Measurements from ENCODE around the gene PRF1. TPM values are rescaled to one million over a fixed set of nuclear protein-coding genes. Genes with fewer than 3 reads are reported as not detected.
"Not testable (repeated sequence)": the region's sequence is repeated elsewhere in the genome, so short reads cannot be mapped to it uniquely, and the experiment has no call there.

The PRF1 gene
- total RNA-seq, 1 donor from 2014 or later, result 29.5 TPM

DNA sequence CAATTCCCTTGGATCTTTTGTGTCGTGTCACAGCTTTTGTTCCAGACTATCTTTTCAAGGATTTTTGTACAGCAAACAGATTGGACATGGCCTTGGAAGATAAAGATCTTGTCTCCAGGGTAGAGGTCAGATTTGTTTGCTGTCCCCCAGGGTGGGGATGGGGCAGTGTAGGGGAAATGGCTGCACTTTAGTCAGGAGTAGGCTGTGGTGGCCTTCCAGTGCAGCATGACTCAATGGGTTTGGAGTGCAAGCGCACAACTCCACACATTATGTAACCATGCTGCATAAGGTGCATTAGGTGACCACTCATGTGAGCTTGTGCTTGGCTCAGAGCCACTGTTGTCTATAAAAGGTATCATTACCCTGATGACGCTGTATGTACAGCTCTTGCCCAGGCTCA lies 45.9 kb upstream of the PRF1 start:
- TF ChIP-seq, protein P1, sequence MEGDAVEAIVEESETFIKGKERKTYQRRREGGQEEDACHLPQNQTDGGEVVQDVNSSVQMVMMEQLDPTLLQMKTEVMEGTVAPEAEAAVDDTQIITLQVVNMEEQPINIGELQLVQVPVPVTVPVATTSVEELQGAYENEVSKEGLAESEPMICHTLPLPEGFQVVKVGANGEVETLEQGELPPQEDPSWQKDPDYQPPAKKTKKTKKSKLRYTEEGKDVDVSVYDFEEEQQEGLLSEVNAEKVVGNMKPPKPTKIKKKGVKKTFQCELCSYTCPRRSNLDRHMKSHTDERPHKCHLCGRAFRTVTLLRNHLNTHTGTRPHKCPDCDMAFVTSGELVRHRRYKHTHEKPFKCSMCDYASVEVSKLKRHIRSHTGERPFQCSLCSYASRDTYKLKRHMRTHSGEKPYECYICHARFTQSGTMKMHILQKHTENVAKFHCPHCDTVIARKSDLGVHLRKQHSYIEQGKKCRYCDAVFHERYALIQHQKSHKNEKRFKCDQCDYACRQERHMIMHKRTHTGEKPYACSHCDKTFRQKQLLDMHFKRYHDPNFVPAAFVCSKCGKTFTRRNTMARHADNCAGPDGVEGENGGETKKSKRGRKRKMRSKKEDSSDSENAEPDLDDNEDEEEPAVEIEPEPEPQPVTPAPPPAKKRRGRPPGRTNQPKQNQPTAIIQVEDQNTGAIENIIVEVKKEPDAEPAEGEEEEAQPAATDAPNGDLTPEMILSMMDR (IDR thresholded peaks at IDR 0.05), result no peak
- Histone ChIP-seq H3K4me1 (no peaks in the 10 kb centered on the region), H3K36me3 (no peaks in the 10 kb centered on the region), H3K27me3 (ENCODE audit: low read depth) (no peaks in the 10 kb centered on the region), H3K9me3 (no peaks in the 10 kb centered on the region), H3K4me3 (no peak overlapping the region), H3K27ac (no peak overlapping the region)
- ATAC-seq, result no peak
- intact Hi-C loops (cut with DNase I), result no loop called here
- DNase-seq, result no peak

DNA sequence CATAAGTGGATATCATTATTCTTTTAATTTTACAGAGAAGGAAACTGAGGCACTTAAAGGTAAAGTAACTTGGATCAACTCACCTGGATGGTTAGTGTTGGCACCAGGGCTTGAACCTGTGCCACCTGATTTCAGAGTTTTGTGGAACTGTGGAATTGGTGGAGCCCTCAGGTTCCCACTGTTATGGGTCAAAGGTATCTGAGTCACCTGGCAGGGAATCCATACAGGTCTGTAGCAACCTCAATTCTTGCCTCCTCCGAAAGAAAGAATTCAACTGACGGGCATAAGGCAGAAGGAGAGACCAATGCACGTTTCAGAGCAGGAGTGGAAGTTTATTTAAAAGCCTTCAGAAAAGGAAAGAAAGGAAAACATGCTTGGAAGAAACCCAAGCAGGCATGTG lies 44.5 kb upstream of the PRF1 start:
- no peak for DNase-seq

DNA sequence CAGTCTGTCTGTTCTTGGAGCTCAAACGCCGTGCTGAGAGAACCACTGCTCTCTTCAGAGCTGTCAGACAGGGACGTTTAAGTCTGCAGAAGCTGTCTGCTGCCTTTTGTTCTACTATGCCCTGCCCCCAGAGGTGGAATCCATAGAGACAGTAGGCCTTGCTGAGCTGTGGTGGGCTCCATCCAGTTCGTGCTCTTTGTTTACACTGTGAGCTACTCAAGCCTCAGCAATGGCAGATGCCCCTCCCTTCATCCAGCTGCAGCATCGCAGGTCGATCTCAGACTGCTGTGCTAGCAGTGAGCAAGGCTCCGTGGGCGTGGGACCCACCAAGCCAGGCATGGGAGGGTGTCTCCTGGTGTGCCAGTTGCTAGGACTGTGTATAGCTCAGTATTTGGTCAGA lies 42.4 kb upstream of the PRF1 start:
- H3K4me1 ChIP-seq; ATAC-seq; DNase-seq; H3K27me3 ChIP-seq (ENCODE audit: low read depth); H3K4me3 ChIP-seq; intact Hi-C loops (cut with DNase I); H3K27ac ChIP-seq; H3K36me3 ChIP-seq; H3K9me3 ChIP-seq: not testable (repeated sequence)

More for the DNA sequence above, 44.5 kb upstream of the PRF1 start:
- intact Hi-C loops (cut with DNase I), result no loop called here
- TF ChIP-seq, protein P1 (IDR thresholded peaks at IDR 0.05), result no peak
- Histone ChIP-seq H3K4me3 (no peak overlapping the region), H3K36me3 (no peaks in the 10 kb centered on the region), H3K9me3 (no peaks in the 10 kb centered on the region), H3K27ac (no peak overlapping the region), H3K4me1 (no peaks in the 10 kb centered on the region), H3K27me3 (ENCODE audit: low read depth) (no peaks in the 10 kb centered on the region)
- no peak for ATAC-seq

DNA sequence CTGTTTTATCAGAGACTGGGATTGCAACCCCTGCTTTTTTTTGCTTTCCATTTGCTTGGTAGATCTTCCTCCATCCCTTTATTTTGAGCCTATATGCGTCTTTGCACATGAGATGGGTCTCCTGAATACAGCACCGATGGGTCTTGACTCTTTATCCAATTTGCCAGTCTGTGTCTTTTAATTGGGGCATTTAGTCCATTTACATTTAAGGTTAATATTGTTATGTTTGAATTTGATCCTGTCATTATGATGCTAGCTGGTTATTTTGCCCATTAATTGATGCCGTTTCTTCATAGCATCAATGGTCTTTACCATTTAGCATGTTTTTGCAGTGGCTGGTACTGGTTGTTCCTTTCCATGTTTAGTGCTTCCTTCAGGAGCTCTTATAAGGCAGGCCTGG lies 40.7 kb upstream of the PRF1 start:
- not testable (repeated sequence) for ATAC-seq, H3K36me3 ChIP-seq

DNA sequence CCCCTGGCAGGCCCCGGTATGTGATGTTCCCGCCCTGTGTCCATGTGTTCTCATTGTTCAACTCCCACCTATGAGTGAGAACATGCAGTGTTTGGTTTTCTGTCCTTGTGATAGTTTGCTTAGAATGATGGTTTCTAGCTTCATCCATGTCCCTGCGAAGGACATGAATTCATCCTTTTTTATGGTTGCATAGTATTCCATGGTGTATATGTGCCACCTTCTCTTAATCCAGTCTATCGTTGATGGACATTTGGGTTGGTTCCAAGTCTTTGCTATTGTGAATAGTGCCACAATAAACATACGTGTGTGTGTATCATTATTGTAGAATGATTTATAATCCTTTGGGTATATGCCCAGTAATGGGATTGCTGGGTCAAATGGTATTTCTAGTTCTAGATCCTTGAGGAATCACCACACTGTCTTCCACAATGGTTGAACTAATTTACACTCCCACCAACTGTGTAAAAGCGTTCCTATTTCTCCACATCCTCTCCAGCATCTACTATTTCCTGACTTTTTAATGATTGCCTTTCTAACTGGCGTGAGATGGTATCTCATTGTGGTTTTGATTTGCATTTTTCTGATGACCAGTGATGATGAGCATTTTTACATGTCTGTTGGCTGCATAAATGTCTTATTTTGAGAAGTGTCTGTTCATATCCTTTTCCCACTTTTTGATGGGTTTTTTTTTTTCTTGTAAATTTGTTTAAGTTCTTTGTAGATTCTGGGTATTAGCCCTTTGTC lies 37.3 kb upstream of the PRF1 start:
- H3K27me3 ChIP-seq (ENCODE audit: low read depth); H3K4me3 ChIP-seq; ATAC-seq; H3K4me1 ChIP-seq; H3K9me3 ChIP-seq; DNase-seq; intact Hi-C loops (cut with DNase I); H3K27ac ChIP-seq; H3K36me3 ChIP-seq: not testable (repeated sequence)

More for the DNA sequence above, 40.7 kb upstream of the PRF1 start:
- H3K4me3 ChIP-seq; H3K4me1 ChIP-seq; intact Hi-C loops (cut with DNase I); H3K27ac ChIP-seq; DNase-seq; H3K27me3 ChIP-seq (ENCODE audit: low read depth); H3K9me3 ChIP-seq: not testable (repeated sequence)

DNA sequence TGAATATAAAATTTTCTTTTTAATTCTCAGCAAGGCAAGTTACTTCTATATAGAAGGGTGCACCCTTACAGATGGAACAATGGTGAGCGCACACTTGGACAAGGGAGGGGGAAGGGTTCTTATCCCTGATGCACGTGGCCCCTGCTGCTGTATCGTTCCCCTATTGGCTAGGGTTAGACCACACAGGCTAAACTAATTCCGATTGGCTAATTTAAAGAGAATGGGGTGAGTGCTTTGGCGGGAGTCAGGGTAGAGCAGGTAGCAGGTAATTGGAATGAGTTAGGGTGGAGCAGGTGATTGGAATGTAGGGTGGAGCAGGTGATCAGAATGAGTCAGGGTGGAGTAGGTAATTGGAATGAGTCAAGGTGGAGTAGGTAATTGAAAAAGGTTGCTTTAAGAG lies 32.0 kb upstream of the PRF1 start:
- H3K27ac ChIP-seq; ATAC-seq; H3K36me3 ChIP-seq; H3K27me3 ChIP-seq (ENCODE audit: low read depth); intact Hi-C loops (cut with DNase I); H3K4me3 ChIP-seq; H3K4me1 ChIP-seq; DNase-seq; H3K9me3 ChIP-seq: not testable (repeated sequence)

DNA sequence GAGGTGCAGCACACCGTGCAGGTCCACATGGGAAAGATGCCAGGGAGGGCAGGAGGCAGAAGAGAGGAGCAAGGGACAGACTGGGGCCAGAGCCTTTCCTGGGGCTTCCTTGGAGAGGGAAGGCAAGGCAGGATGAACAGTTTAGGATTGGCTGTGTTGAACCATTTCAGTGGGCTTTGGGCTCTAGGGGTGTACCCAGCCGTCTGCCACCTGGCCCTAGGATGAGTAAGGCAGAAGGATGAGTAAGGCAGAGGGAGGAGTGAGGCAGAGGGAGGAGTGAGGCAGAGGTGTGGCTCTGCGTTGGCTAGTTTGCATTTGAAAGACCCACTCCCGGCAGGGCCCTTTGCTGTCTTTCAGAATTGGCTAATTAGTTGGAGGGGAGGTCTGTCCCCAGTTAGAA lies 31.5 kb upstream of the PRF1 start:
- no peak overlapping the region for H3K27ac ChIP-seq

DNA sequence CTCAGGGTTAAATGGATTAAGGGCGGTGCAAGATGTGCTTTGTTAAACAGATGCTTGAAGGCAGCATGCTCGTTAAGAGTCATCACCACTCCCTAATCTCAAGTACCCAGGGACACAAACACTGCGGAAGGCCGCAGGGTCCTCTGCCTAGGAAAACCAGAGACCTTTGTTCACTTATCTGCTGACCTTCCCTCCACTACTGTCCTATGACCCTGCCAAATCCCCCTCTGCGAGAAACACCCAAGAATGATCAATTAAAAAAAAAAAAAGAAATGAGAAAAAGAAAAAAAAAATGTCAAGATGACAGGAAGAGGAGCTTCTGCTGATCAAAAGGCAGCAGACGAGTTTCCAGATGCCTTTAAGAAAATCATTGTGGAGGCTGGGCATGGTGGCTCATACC lies 29.2 kb upstream of the PRF1 start:
- H3K27me3 ChIP-seq (ENCODE audit: low read depth); H3K36me3 ChIP-seq; H3K4me1 ChIP-seq; H3K27ac ChIP-seq; intact Hi-C loops (cut with DNase I); ATAC-seq; DNase-seq; H3K4me3 ChIP-seq: not testable (repeated sequence)
- H3K9me3 ChIP-seq, result peaks cover 10% of the 10 kb centered on the region

More for the DNA sequence above, 31.5 kb upstream of the PRF1 start:
- DNase-seq (no peak), ATAC-seq (no peak)
- Histone ChIP-seq H3K9me3 (peaks cover 5% of the 10 kb centered on the region), H3K36me3 (no peaks in the 10 kb centered on the region), H3K4me3 (no peak overlapping the region), H3K4me1 (no peaks in the 10 kb centered on the region), H3K27me3 (ENCODE audit: low read depth) (no peaks in the 10 kb centered on the region)
- intact Hi-C loops (cut with DNase I), result no loop called here
- TF ChIP-seq, protein P1 (IDR thresholded peaks at IDR 0.05), result no peak

All from lower lobe of right lung (tissue), 2 donors.